ENCODE results near the gene CMC1.

CMC1 gene

GRCh38 chr3:28278918-28279317, 37.5 kb downstream of the CMC1 start:
- Histone ChIP-seq H3K9me3 (ENCODE audit: control insufficient read depth, insufficient read depth, low read length) (no peaks in the 10 kb centered on the region), H3K4me1 (ENCODE audit: control insufficient read depth, insufficient read depth, low read length) (no peaks in the 10 kb centered on the region), H3K27ac (ENCODE audit: low read length) (no peak overlapping the region), H3K36me3 (ENCODE audit: control insufficient read depth, insufficient read depth, low read length) (no peaks in the 10 kb centered on the region), H3K27me3 (ENCODE audit: control insufficient read depth, insufficient read depth, low read length) (no peaks in the 10 kb centered on the region), H3K4me3 (ENCODE audit: low read length) (no peak overlapping the region)
- no CpG with 5 or more reads among the region's 2 CpGs for WGBS (ENCODE audit: insufficient coverage, insufficient read length)
- no peak for DNase-seq (ENCODE audit: low read depth, low spot score)

- DNase-seq (ENCODE audit: low read depth, low spot score): no peak
- Histone ChIP-seq H3K27me3 (ENCODE audit: control insufficient read depth, insufficient read depth, low read length) (no peaks in the 10 kb centered on the region), H3K4me3 (ENCODE audit: low read length) (no peak overlapping the region), H3K9me3 (ENCODE audit: control insufficient read depth, insufficient read depth, low read length) (no peaks in the 10 kb centered on the region), H3K27ac (ENCODE audit: low read length) (no peak overlapping the region), H3K36me3 (ENCODE audit: control insufficient read depth, insufficient read depth, low read length) (no peaks in the 10 kb centered on the region), H3K4me1 (ENCODE audit: control insufficient read depth, insufficient read depth, low read length) (no peaks in the 10 kb centered on the region)
- WGBS (ENCODE audit: insufficient coverage, insufficient read length): no CpG with 5 or more reads among the region's 4 CpGs
Observed at GRCh38 chr3:28279770-28280169, 38.4 kb downstream of the CMC1 start.

- Histone ChIP-seq H3K27me3 (ENCODE audit: control insufficient read depth, insufficient read depth, low read length) (no peaks in the 10 kb centered on the region), H3K36me3 (ENCODE audit: control insufficient read depth, insufficient read depth, low read length) (no peaks in the 10 kb centered on the region), H3K4me3 (ENCODE audit: low read length) (no peak overlapping the region), H3K4me1 (ENCODE audit: control insufficient read depth, insufficient read depth, low read length) (no peaks in the 10 kb centered on the region), H3K9me3 (ENCODE audit: control insufficient read depth, insufficient read depth, low read length) (no peaks in the 10 kb centered on the region), H3K27ac (ENCODE audit: low read length) (no peak overlapping the region)
- no CpG with 5 or more reads among the region's 3 CpGs for WGBS (ENCODE audit: insufficient coverage, insufficient read length)
- no peak for DNase-seq (ENCODE audit: low read depth, low spot score)
Observed at GRCh38 chr3:28280781-28281180, 39.4 kb downstream of the CMC1 start.

GRCh38 chr3:28286595-28286994, 45.2 kb downstream of the CMC1 start:
- Histone ChIP-seq H3K4me1 (ENCODE audit: control insufficient read depth, insufficient read depth, low read length) (no peaks in the 10 kb centered on the region), H3K4me3 (ENCODE audit: low read length) (no peak overlapping the region), H3K27me3 (ENCODE audit: control insufficient read depth, insufficient read depth, low read length) (no peaks in the 10 kb centered on the region), H3K9me3 (ENCODE audit: control insufficient read depth, insufficient read depth, low read length) (no peaks in the 10 kb centered on the region), H3K36me3 (ENCODE audit: control insufficient read depth, insufficient read depth, low read length) (no peaks in the 10 kb centered on the region), H3K27ac (ENCODE audit: low read length) (no peak overlapping the region)
- no peak for DNase-seq (ENCODE audit: low read depth, low spot score)

GRCh38 chr3:28287046-28287445, 45.6 kb downstream of the CMC1 start:
- WGBS (ENCODE audit: insufficient coverage, insufficient read length): no CpG with 5 or more reads among the region's 2 CpGs
- Histone ChIP-seq H3K27me3 (ENCODE audit: control insufficient read depth, insufficient read depth, low read length) (no peaks in the 10 kb centered on the region), H3K4me1 (ENCODE audit: control insufficient read depth, insufficient read depth, low read length) (no peaks in the 10 kb centered on the region), H3K4me3 (ENCODE audit: low read length) (no peak overlapping the region), H3K36me3 (ENCODE audit: control insufficient read depth, insufficient read depth, low read length) (no peaks in the 10 kb centered on the region), H3K27ac (ENCODE audit: low read length) (no peak overlapping the region), H3K9me3 (ENCODE audit: control insufficient read depth, insufficient read depth, low read length) (no peaks in the 10 kb centered on the region)
- no peak for DNase-seq (ENCODE audit: low read depth, low spot score)

- H3K27ac ChIP-seq (ENCODE audit: low read length): no peak overlapping the region
- no CpG with 5 or more reads among the region's 1 CpG for WGBS (ENCODE audit: insufficient coverage, insufficient read length)
- no peak overlapping the region for H3K4me3 ChIP-seq (ENCODE audit: low read length)
- no peaks in the 10 kb centered on the region for H3K9me3 ChIP-seq (ENCODE audit: control insufficient read depth, insufficient read depth, low read length)
- H3K36me3 ChIP-seq (ENCODE audit: control insufficient read depth, insufficient read depth, low read length): no peaks in the 10 kb centered on the region
- no peak for DNase-seq (ENCODE audit: low read depth, low spot score)
- H3K27me3 ChIP-seq (ENCODE audit: control insufficient read depth, insufficient read depth, low read length): no peaks in the 10 kb centered on the region
- no peaks in the 10 kb centered on the region for H3K4me1 ChIP-seq (ENCODE audit: control insufficient read depth, insufficient read depth, low read length)
Observed at GRCh38 chr3:28290863-28291300, 49.5 kb downstream of the CMC1 start.

- no peak for DNase-seq (ENCODE audit: low read depth, low spot score)
- Histone ChIP-seq H3K9me3 (ENCODE audit: control insufficient read depth, insufficient read depth, low read length) (no peaks in the 10 kb centered on the region), H3K27me3 (ENCODE audit: control insufficient read depth, insufficient read depth, low read length) (no peaks in the 10 kb centered on the region), H3K4me1 (ENCODE audit: control insufficient read depth, insufficient read depth, low read length) (no peaks in the 10 kb centered on the region), H3K4me3 (ENCODE audit: low read length) (no peak overlapping the region), H3K27ac (ENCODE audit: low read length) (no peak overlapping the region), H3K36me3 (ENCODE audit: control insufficient read depth, insufficient read depth, low read length) (no peaks in the 10 kb centered on the region)
Observed at GRCh38 chr3:28291577-28291976, 50.2 kb downstream of the CMC1 start.

- Histone ChIP-seq H3K27me3 (ENCODE audit: control insufficient read depth, insufficient read depth, low read length) (no peaks in the 10 kb centered on the region), H3K9me3 (ENCODE audit: control insufficient read depth, insufficient read depth, low read length) (no peaks in the 10 kb centered on the region), H3K36me3 (ENCODE audit: control insufficient read depth, insufficient read depth, low read length) (no peaks in the 10 kb centered on the region), H3K4me3 (ENCODE audit: low read length) (no peak overlapping the region), H3K27ac (ENCODE audit: low read length) (no peak overlapping the region), H3K4me1 (ENCODE audit: control insufficient read depth, insufficient read depth, low read length) (no peaks in the 10 kb centered on the region)
- no peak for DNase-seq (ENCODE audit: low read depth, low spot score)
- WGBS (ENCODE audit: insufficient coverage, insufficient read length): no CpG with 5 or more reads among the region's 4 CpGs
Observed at GRCh38 chr3:28292622-28293021, 51.2 kb downstream of the CMC1 start.

GRCh38 chr3:28294667-28295413, 53.4 kb downstream of the CMC1 start:
- no peak overlapping the region for H3K27ac ChIP-seq (ENCODE audit: low read length)
- no peak overlapping the region for H3K4me3 ChIP-seq (ENCODE audit: low read length)
- no peaks in the 10 kb centered on the region for H3K27me3 ChIP-seq (ENCODE audit: control insufficient read depth, insufficient read depth, low read length)
- H3K4me1 ChIP-seq (ENCODE audit: control insufficient read depth, insufficient read depth, low read length): no peaks in the 10 kb centered on the region
- DNase-seq (ENCODE audit: low read depth, low spot score): no peak
- H3K36me3 ChIP-seq (ENCODE audit: control insufficient read depth, insufficient read depth, low read length): no peaks in the 10 kb centered on the region
- H3K9me3 ChIP-seq (ENCODE audit: control insufficient read depth, insufficient read depth, low read length): no peaks in the 10 kb centered on the region
- WGBS (ENCODE audit: insufficient coverage, insufficient read length): no CpG with 5 or more reads among the region's 7 CpGs

- H3K27ac ChIP-seq (ENCODE audit: low read length): no peak overlapping the region
- no peaks in the 10 kb centered on the region for H3K9me3 ChIP-seq (ENCODE audit: control insufficient read depth, insufficient read depth, low read length)
- no peak overlapping the region for H3K4me3 ChIP-seq (ENCODE audit: low read length)
- DNase-seq (ENCODE audit: low read depth, low spot score): no peak
- H3K4me1 ChIP-seq (ENCODE audit: control insufficient read depth, insufficient read depth, low read length): no peaks in the 10 kb centered on the region
- no peaks in the 10 kb centered on the region for H3K36me3 ChIP-seq (ENCODE audit: control insufficient read depth, insufficient read depth, low read length)
- no peaks in the 10 kb centered on the region for H3K27me3 ChIP-seq (ENCODE audit: control insufficient read depth, insufficient read depth, low read length)
Observed at GRCh38 chr3:28295898-28296490, 54.6 kb downstream of the CMC1 start.

GRCh38 chr3:28299705-28300104, 58.3 kb downstream of the CMC1 start:
- no peak for DNase-seq (ENCODE audit: low read depth, low spot score)
- Histone ChIP-seq H3K4me3 (ENCODE audit: low read length) (no peak overlapping the region), H3K27me3 (ENCODE audit: control insufficient read depth, insufficient read depth, low read length) (no peaks in the 10 kb centered on the region), H3K4me1 (ENCODE audit: control insufficient read depth, insufficient read depth, low read length) (no peaks in the 10 kb centered on the region), H3K36me3 (ENCODE audit: control insufficient read depth, insufficient read depth, low read length) (no peaks in the 10 kb centered on the region), H3K27ac (ENCODE audit: low read length) (no peak overlapping the region), H3K9me3 (ENCODE audit: control insufficient read depth, insufficient read depth, low read length) (no peaks in the 10 kb centered on the region)
- WGBS (ENCODE audit: insufficient coverage, insufficient read length): no CpG with 5 or more reads among the region's 1 CpG

Data from iPS DF 6.9 (cell line).